Type B pancreatic cell (in vitro differentiated cells): ENCODE measurements around the gene NOC4L. TPM values are rescaled to one million over a fixed set of nuclear protein-coding genes. Genes with fewer than 3 reads are reported as not detected.

Experiments used
- DNase-seq: peaks from one replicate; pipeline ENCODE4 v3.0.0; 2021; ENCODE audit warnings: mixed read lengths; ENCODE audit not compliant: unreplicated experiment; ENCODE audit errors: extremely low spot score
- H3K27ac Mint-ChIP-seq: 2 replicates; pipeline ENCODE4 v1.8.0; 2021; ENCODE audit warnings: mild to moderate bottlenecking, mixed read lengths
- H3K27me3 Mint-ChIP-seq: 2 replicates; pipeline ENCODE4 v1.8.0; 2021; ENCODE audit warnings: mixed read lengths
- H3K36me3 Mint-ChIP-seq: 2 replicates; pipeline ENCODE4 v1.8.0; 2021; ENCODE audit warnings: mixed read lengths
- H3K4me1 Mint-ChIP-seq: one replicate; pipeline ENCODE4 v1.8.0; 2021; ENCODE audit warnings: mixed read lengths; ENCODE audit not compliant: unreplicated experiment
- H3K4me3 Mint-ChIP-seq: 2 replicates; pipeline ENCODE4 v1.8.0; 2021; ENCODE audit warnings: mild to moderate bottlenecking, mixed read lengths
- H3K9me3 Mint-ChIP-seq: 2 replicates; pipeline ENCODE4 v1.8.0; 2021; ENCODE audit warnings: mixed read lengths
- CTCF ChIP-seq: fragments of 200-600 bp; sonication (generic); conservative IDR thresholded peaks from 2 replicates; pipeline ENCODE4 v1.5.0; 2021; ENCODE audit warnings: antibody characterized with exemption, mild to moderate bottlenecking
- total RNA-seq: library from RNA; stranded (reverse); gene quantifications from 2 replicates; pipeline ENCODE4 v1.2.1, GENCODE V29; 2021; ENCODE audit warnings: low replicate concordance

The NOC4L gene
- total RNA-seq, 1 donor from 2014 or later, result 27.8 TPM

GRCh38 chr12:132172619-132173018 is 28.4 kb downstream of the NOC4L start:
- no peak for TF ChIP-seq CTCF
- Mint-ChIP-seq H3K27ac (no peak overlapping the region), H3K4me3 (no peak overlapping the region), H3K4me1 (peaks cover 10% of the 10 kb centered on the region), H3K9me3 (no peaks in the 10 kb centered on the region), H3K36me3 (no peaks in the 10 kb centered on the region), H3K27me3 (peaks cover 24% of the 10 kb centered on the region)
- DNase-seq, result no peak

DNA sequence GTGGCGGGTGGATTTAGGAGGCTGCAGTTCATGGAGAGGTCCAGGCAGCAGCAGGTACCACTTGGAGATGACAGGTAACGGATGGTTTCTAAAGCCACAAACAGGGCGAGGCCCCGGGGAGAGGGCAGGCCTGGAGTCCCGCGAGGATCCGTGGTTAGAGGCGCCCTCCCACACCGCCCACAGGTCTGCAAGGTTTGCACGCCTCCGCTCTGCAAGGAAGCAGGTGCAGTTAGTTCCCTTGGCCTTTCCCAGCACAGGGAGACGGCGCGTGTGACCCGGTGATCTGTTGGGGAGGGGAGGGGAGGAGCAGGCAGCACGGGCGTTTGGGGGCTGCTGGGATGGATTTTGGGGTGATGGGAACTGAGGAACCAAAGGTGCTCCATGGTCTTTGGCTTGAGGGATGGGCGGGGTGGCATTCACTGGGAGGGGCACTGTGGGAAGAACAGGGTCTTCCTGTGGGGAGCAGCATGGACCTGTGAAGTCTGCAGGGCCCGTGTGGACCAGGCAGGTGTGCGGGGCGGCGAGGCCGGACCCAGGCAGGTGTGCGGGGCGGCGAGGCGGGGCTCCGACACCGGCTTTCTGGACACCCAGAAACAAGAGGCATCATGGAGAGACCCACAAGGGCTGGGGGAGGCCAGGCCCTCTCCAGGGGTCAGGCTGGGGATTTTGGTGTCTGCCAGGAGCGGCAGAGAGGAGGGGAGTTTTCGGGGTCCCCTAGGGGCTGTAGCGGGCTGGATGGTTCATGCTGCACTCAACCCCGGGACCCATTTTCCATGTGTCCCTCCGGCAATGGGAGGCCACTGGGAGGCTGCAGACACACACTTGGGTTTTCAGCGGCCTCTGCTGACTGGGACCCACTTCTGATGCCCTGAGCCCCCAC is 29.1 kb downstream of the NOC4L start:
- no peak for DNase-seq
- H3K4me1 Mint-ChIP-seq, result peaks cover 10% of the 10 kb centered on the region
- H3K9me3 Mint-ChIP-seq, result no peaks in the 10 kb centered on the region
- H3K4me3 Mint-ChIP-seq, result no peak overlapping the region
- H3K36me3 Mint-ChIP-seq, result no peaks in the 10 kb centered on the region
- H3K27me3 Mint-ChIP-seq, result peaks cover 26% of the 10 kb centered on the region
- H3K27ac Mint-ChIP-seq, result no peak overlapping the region
- no peak for TF ChIP-seq CTCF

- H3K27ac Mint-ChIP-seq, result peak overlapping the region; percentile 50
- H3K4me3 Mint-ChIP-seq, result peak overlapping the region; percentile 23
- H3K4me1 Mint-ChIP-seq, result peaks cover 10% of the 10 kb centered on the region
- DNase-seq, result no peak
- no peaks in the 10 kb centered on the region for H3K36me3 Mint-ChIP-seq
- no peak for TF ChIP-seq CTCF
- H3K9me3 Mint-ChIP-seq, result no peaks in the 10 kb centered on the region
- peaks cover 34% of the 10 kb centered on the region for H3K27me3 Mint-ChIP-seq
These were observed 30.0 kb downstream of the NOC4L start for GRCh38 chr12:132174015-132174838.

DNA sequence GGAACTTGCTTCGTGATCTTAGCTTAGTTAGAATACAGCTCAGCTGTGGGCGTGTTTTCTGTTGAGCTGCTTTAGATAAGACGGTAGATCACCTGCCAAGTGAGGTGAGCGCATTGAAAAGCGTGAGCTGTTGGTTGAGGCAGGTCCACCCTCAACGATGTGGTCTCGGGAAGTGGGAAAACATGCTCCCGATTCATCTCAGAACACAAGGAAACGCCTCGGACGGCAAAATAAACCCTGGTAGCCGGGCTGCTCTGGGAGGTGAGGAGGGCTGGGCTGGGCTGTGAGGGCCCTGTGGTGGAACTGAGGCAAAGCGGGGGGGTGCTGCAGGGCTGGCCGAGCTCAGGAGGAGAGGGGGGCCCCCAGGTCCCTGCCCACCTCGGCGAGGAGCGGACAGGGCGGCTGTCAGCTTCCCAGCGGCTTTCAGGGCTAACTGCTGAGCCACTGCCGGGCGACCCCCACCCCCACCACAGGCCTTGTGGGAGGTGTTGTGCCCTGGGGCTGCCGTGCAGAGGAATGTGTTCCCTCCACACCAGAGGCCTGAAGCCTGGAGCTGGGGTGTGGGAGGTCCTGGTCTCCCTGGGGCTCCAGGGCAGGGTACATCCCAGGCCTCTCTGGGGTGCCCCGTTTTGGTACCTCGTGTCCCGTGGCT is 30.7 kb downstream of the NOC4L start:
- peak overlapping the region; percentile 50 for H3K27ac Mint-ChIP-seq
- no peaks in the 10 kb centered on the region for H3K9me3 Mint-ChIP-seq
- H3K4me1 Mint-ChIP-seq, result peaks cover 7% of the 10 kb centered on the region
- no peak for TF ChIP-seq CTCF
- peaks cover 37% of the 10 kb centered on the region for H3K27me3 Mint-ChIP-seq
- H3K4me3 Mint-ChIP-seq, result peak overlapping the region; percentile 23
- DNase-seq, result no peak
- H3K36me3 Mint-ChIP-seq, result no peaks in the 10 kb centered on the region

- H3K27ac Mint-ChIP-seq, result no peak overlapping the region
- H3K4me3 Mint-ChIP-seq, result no peak overlapping the region
- DNase-seq, result no peak
- H3K4me1 Mint-ChIP-seq, result peaks cover 5% of the 10 kb centered on the region
- peaks cover 39% of the 10 kb centered on the region for H3K27me3 Mint-ChIP-seq
- TF ChIP-seq CTCF, result no peak
- no peaks in the 10 kb centered on the region for H3K36me3 Mint-ChIP-seq
- no peaks in the 10 kb centered on the region for H3K9me3 Mint-ChIP-seq
These were observed 31.5 kb downstream of the NOC4L start for GRCh38 chr12:132175496-132176384.
